GM19025 (cell line): ENCODE measurements around the gene PTN.

Source experiments
- ATAC-seq: cut with Tn5 transposase; IDR thresholded peaks from one replicate; pipeline ENCODE4 v1.9.1; 2021; ENCODE audit warnings: mild to moderate bottlenecking, low read depth, moderate library complexity; ENCODE audit not compliant: unreplicated experiment

The PTN gene

DNA sequence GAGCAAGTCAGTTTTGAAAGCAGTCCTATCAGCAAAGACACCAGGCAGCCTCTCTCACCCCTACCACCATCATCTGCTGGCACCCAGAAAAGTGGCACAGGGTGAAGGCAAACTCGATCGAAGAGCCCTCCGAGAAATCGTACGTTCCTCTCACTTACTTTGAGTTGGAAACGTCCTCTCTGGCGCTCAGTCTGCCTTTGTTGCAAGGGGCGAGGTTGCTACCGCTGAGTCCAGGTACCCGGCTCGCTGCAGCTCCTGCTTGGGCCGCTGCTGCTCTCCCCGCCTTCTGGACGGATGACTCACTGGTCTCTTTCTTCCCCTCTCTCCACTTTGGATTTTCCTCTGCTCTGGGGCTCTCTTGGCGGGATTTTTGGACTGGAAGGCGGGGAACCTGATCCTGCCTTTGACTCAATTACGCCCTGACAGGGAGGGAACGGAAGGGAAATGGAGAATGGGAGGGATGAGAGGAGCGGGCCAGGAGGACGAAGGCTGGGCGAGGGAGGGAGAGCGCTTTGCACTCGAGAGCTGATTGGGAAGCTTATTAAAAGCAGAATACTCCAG, at the start of gene PTN:
Gene PTN, minus strand, starts transcription at position 453 of the 561 bp plus-strand sequence. CDS start 88,760 bp downstream, outside the sequence.
- no peak for ATAC-seq

GRCh38 chr7:137390076-137390475, 46.5 kb upstream of the PTN start:
- no peak for ATAC-seq

GRCh38 chr7:137388916-137389315, 45.4 kb upstream of the PTN start:
- no peak for ATAC-seq

DNA sequence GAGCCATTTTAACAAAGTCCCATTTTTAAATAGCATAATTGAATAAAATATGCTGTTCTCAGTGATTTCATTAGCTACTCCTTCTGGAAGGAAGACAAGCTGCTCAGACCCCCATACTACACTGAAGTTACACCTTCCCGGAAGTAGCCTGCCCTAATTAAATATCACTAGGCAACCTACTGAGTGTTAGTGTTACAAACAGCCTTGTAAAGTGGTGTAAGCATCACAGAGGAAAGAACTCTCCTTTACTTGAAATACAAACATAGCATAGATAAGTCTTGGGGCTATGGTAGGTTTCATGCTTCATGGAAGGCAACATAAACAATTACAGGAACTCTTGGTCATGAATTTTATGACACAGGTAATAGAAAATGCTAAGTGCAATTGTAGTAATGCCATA, 43.4 kb upstream of the PTN start:
- no peak for ATAC-seq

DNA sequence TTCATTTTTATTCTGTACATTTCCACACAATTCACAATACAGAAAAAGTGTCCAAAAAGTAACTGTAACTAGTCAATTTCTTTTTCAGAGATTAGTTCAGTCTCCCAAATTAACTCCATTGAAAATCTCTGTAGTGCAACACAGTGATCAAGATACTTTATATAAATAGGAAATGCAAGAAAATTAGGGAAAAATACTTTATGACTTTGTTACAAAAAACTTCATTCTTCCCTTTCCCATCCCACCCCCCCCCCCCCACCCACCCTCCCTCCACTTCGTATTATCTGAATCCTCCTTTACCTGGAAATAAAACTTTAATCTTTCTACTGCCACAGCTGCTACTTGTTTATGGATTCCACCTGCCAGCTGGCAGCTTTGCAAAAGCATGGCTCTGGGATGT, 37.5 kb upstream of the PTN start:
- ATAC-seq: no peak

DNA sequence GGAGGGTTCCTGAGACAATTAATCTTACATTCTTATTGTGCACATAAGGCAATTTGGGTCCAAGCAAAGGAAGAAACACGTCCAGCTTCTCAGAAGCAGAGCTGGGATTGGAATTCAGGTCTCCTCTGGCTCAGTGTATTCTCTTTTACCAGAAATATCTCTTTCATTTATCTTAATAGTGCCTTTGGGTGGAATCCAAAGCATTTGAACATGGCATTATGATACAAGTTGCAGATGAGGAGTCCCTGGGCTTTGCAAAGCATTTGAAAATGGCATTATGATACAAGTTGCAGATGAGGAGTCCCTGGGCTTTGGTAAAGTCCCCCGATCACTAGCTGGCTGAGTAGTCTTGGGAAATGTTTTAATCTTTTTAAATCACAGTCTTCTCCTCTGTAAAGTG, 30.0 kb upstream of the PTN start:
- ATAC-seq: no peak

DNA sequence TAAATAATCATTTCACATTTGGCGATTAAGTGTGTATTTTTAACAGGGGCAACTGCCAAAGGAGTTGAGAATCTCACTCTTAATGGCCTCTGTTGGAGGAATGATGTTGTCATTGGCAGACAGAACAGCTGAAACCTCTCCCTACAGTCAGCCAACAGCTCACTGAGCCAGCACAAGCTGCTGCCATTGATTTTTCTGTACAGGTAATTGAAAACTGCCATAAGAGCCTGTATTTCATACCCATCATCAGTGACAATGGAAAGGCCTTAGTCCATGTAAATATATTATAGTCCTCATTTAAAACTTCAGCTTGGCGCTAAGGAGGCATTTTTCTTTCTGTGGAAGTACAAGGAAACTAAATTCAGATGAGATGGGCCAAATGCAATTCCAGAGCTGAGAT, 28.1 kb upstream of the PTN start:
- no peak for ATAC-seq

DNA sequence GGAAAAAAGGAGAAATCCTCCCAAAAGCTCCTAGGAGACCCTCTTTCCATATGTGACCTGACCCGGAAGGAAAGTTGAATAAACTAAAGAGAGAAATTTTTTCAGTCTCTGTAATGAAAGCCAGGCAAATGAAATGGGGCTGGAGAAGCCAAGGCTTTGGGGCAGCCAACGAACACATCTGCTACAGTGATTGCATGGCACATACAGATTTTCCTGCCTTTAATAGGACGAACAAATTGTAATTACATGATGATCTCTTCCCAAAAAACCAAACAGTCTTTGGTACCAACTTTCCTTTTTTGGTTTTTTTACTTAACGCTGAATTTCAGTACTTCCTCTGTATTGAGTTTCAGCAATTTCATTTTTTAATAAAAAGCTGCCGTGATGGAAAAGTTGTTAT, 23.5 kb upstream of the PTN start:
- ATAC-seq: no peak

- ATAC-seq: no peak
Observed at GRCh38 chr7:137363683-137364082, 20.1 kb upstream of the PTN start.

DNA sequence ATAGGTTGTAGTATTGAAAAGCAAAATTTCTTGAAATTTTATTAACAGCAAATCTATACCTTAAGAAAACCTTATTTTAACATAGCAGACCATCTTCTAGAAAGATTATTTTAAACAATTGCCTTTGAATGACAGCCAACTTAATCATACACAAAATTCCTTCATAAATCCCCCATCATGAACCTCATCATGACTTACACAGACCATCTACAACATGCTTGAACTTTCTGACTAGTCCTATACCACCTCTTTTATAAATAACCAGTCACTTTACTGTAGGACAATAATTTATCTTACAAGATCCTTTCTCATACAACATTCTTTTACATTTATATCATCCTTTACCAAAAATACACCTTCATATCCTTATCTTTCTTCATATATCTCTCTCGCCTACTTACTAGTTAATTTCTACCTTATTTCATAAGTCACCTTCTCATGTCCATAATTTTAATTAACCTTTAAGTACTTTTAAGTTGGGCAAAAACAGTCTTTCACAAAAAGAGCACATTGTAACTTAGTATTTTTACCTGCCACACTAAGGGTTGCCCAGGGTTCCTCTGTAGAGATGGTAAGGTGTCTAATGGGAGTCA, 16.6 kb upstream of the PTN start:
- ATAC-seq: no peak

DNA sequence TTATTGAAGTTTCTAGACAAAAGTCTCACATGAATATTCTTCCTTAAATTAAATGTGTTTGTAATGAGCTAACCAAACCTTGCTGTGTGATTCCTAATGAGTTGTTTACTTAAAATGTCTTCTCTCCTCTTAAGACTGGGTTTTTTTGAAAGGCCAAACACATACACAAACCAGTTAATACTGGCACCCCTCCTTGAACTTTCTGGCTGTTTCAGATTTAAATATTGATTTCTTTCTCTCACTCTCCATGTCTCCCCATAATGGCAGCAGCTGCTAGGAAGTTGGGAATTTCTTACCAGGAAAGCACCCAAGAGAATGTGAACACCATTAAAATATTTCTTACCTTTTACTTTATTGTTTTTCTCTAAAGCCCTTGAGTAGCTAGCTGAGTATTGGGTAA, 11.4 kb upstream of the PTN start:
- ATAC-seq: no peak

- no peak for ATAC-seq
Observed at GRCh38 chr7:137354396-137354795, 10.9 kb upstream of the PTN start.

DNA sequence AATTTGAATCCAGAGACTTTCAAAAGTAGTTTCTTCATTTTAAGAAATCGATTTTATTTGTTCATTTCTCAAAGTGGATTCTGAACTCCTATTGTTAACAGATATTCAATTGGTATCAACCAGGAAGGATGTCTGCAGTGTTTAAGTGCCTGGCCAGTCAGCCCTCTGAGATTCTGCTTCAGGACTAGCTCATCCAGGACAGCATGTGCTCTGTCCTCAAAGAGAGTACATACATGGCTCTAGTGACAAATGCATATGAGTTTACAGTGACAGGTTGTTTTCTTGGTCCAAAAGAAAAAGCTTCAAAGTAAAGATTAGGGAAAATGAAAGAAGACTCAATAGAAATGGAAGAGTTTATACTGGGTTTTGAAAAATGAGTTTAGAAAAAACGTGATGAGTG, 8.4 kb upstream of the PTN start:
- ATAC-seq: no peak

- ATAC-seq: no peak
Observed at GRCh38 chr7:137345799-137346449, 2.4 kb upstream of the PTN start.

DNA sequence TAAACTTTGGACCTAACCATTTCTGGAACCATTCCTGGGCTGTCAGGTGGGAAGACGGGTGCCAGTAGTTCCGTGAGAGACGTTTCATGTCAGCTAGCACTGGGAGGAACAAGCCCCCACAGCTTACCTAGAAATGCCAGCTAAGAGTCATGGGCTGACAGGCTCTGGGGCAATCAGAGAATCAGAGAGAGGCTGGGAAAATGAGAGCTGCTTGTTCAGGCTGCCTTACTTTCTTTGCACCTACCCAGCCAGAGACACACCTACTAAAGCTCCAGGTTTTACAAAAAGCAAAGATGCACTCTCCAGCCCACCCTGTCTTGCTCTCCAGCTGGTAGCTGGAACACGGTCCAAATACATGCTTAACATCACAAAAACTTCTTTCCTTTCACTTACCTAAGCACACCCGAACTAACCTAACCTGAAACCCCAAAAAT, 688 bp downstream of the PTN start:
- no peak for ATAC-seq

DNA sequence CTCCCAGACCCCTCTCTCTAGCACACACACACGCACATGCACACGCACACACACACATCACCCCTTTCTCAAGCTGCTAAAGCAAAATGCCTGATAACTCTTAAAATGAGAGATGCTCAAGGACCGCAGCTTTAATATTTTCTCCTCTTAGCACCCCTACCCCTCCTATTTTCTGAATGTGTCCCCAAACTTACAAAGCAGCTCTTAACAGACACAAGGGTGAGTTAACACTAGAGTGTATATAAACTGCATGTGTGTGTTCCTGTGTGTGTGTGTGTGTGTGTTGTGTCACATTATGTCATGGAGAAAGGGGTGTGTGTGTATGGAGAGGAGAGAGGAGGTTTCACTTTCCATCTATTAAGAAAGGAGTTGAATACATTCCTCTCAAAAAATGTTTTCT, 1.3 kb downstream of the PTN start:
- ATAC-seq: no peak

- ATAC-seq: no peak
Observed at GRCh38 chr7:137337902-137338301, 5.6 kb downstream of the PTN start.

- no peak for ATAC-seq
Observed at GRCh38 chr7:137335814-137336213, 7.7 kb downstream of the PTN start.

- ATAC-seq: no peak
Observed at GRCh38 chr7:137331378-137331777, 12.2 kb downstream of the PTN start.

DNA sequence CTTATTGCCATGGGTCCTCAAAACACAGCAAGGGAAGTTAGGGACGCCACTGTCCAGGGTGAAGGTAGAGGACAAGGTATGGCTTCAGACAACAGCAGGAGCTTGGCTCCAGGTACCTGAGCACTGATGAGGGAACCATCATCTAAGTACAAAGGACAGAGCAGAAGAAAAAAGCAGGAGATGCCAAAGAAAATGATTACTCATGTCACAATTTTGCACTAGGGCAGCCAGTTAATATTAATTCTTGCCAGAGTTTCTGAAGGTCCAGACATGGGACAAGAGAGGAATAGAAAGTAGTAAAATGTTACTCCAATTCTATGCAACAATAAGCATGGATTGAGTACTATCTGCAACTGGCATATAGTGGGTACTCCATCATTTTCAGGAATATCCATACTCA, 14.1 kb downstream of the PTN start:
- ATAC-seq: no peak

GRCh38 chr7:137328373-137329120, 15.0 kb downstream of the PTN start:
- ATAC-seq: no peak

GRCh38 chr7:137325927-137326326, 17.6 kb downstream of the PTN start:
- ATAC-seq: no peak
